ENCODE results near the gene YJU2.
A peak's percentile ranks its signal among the peaks of the same experiment; 100 is the strongest.

Gene YJU2

DNA sequence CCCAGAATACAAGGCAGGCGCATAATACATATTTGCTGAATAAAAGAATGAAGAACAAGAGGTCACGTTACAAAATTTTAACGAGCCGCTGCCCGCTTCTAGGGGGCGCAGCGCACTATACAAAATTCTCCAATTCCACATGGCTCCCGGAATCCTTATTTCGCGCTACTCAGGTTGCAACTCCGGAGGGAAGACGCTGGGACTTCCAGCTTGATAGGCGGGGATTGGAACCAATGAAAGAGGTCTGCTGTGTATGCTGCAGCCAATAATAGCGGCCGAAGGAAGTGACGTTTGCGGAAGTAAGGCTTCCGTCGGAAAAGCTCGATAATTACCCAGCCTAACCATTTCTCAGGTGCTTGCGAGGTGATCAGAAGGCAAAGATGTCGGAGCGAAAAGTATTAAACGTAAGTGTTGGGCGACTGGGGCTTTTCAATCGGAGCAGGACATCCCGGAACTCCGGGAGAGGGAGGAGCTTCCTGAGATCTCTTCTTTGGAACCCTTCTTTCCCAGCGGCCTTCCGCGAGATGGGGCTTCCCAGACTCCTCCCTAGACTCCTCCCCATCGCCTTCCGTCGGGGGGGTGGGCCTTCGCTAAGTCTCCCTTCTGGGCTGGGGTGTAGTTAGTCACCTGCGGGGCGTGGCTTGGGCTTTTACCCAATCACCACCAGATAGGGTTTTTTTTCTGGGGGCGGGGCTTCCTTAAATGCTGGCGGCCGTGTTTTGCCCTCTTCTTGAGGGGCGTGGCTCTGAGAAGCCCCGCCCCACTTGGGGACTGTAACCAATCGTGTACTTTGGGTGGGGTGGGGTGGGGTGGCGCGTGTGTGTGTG is at the start of gene YJU2:
YJU2 (plus strand) TSS at position 314 of the 827 bp plus-strand sequence; CDS start at position 381, 67 bp downstream.
- Mint-ChIP-seq H3K27me3 (no peaks in the 10 kb centered on the region), H3K9me3 (no peaks in the 10 kb centered on the region), H3K27ac (peak within 1 kb of the TSS; percentile 99), H3K4me3 (peak within 1 kb of the TSS; percentile 92), H3K36me3 (ENCODE audit: low read depth) (peaks cover 49% of the 10 kb centered on the region), H3K4me1 (ENCODE audit: low read depth) (peaks cover 23% of the 10 kb centered on the region)
- intact Hi-C loops (cut with micrococcal nuclease) = loop anchor here (5.0 kb wide), 2 partner anchors 95 to 225 kb away; partner anchors contain the start of genes HDGFL2 and MPND

DNA sequence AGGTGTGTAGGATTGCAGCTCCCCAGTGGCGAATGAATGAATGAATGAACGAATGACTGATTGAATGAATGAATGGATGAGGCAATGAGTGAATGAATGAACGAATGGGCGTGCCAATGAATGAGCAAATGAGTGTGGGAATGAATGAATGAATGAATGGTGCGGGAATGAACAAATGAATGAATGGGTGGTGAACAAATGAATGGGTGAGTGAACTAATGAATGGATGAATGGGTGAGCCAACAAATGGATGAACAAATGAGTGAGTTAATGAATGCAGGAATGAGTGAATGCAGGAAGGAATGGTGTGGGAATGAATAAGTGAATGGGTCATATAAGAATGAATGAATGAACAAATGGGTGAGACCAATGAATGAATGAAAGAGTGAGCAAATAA is 49.7 kb upstream of the YJU2 start:
- Mint-ChIP-seq H3K27me3 (peaks cover 61% of the 10 kb centered on the region), H3K4me3 (no peak overlapping the region)

GRCh38 chr19:4197625-4198466 is 49.0 kb upstream of the YJU2 start:
- Mint-ChIP-seq H3K4me3 (no peak overlapping the region), H3K27ac (no peak overlapping the region), H3K4me1 (ENCODE audit: low read depth) (peaks cover 5% of the 10 kb centered on the region), H3K36me3 (ENCODE audit: low read depth) (no peaks in the 10 kb centered on the region), H3K9me3 (peaks cover 11% of the 10 kb centered on the region), H3K27me3 (peaks cover 61% of the 10 kb centered on the region)
- intact Hi-C loops (cut with micrococcal nuclease) = no loop called here

More for the DNA sequence above, 49.7 kb upstream of the YJU2 start:
- intact Hi-C loops (cut with micrococcal nuclease) = no loop called here
- Mint-ChIP-seq H3K9me3 (peaks cover 11% of the 10 kb centered on the region), H3K4me1 (ENCODE audit: low read depth) (peaks cover 5% of the 10 kb centered on the region), H3K36me3 (ENCODE audit: low read depth) (no peaks in the 10 kb centered on the region), H3K27ac (no peak overlapping the region)

DNA sequence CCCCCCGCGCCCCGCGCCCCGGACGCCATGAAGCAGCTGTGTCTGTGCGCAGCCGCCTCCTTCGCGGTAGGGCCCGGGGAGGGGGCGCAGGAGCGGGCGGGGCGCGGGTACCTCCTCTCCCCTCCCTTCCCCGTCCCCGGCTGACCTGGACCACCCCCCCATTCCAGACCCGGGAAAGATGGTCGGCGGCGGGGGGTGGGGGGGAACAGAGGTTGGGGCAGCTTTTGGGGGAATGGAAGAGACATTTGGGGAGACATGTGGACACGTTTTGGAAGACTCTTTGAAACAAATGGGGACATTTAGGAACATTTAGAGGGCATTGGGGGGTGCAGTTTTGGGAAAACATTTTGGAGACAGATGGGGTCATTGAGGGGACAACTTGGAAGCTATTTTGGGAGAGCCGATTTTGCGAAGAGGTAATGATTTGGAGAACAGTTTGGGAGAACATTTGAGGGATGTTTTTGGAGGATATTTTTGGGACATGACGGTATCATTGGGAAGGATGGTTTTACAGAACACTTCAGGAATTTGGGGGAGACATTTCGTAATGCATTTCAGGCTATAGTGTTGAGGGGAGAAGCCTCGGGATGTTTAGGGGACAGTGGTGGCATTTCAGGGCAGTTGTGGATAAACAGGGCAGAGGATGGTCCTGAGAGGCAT is 48.3 kb upstream of the YJU2 start:
- Mint-ChIP-seq H3K27me3 (peaks cover 60% of the 10 kb centered on the region), H3K27ac (no peak overlapping the region), H3K36me3 (ENCODE audit: low read depth) (no peaks in the 10 kb centered on the region), H3K9me3 (peaks cover 11% of the 10 kb centered on the region), H3K4me3 (no peak overlapping the region), H3K4me1 (ENCODE audit: low read depth) (peaks cover 5% of the 10 kb centered on the region)
- intact Hi-C loops (cut with micrococcal nuclease) = no loop called here

- intact Hi-C loops (cut with micrococcal nuclease) = loop anchor here (10.0 kb wide), 2 partner anchors 215 to 345 kb away; partner anchors contain the start of gene EEF2
- Mint-ChIP-seq H3K27ac (no peak overlapping the region), H3K27me3 (peaks cover 55% of the 10 kb centered on the region), H3K36me3 (ENCODE audit: low read depth) (no peaks in the 10 kb centered on the region), H3K9me3 (peaks cover 11% of the 10 kb centered on the region), H3K4me3 (no peak overlapping the region), H3K4me1 (ENCODE audit: low read depth) (peaks cover 5% of the 10 kb centered on the region)
These were observed 47.1 kb upstream of the YJU2 start for GRCh38 chr19:4199699-4200293.

DNA sequence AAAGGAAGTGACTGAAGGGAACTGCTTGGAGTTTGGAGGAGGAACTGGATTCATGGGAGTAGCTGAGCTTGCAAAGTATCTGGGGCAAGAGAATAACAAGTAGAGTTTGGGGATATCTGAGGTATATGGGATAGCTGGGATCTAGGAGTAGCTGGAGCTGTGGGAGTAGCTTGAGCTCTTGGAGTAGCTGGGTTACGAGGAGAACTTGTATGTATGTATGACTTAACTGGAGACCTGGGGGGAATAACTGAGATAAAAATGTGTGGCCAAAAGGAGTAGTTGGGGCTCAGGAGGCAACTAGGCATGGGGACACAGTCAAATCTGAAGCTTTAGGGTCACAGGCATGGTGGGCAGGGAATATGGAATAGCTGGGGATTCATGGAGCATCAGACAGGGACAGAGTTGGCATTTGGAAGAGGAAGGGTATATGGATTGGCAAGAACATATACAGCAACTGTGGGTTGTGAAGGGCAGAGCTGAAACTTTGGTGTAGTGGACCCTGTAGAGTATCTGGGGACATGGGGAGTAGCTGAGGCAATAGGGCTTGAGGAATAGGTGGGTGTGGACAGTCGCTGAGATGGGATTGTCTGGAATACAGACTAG is 45.8 kb upstream of the YJU2 start:
- no peaks in the 10 kb centered on the region for H3K36me3 Mint-ChIP-seq (ENCODE audit: low read depth)
- H3K27ac Mint-ChIP-seq = no peak overlapping the region
- intact Hi-C loops (cut with micrococcal nuclease) = loop anchor here (10.0 kb wide), 2 partner anchors 216 to 346 kb away; partner anchors contain the start of gene EEF2
- peaks cover 5% of the 10 kb centered on the region for H3K4me1 Mint-ChIP-seq (ENCODE audit: low read depth)
- peaks cover 49% of the 10 kb centered on the region for H3K27me3 Mint-ChIP-seq
- no peak overlapping the region for H3K4me3 Mint-ChIP-seq
- H3K9me3 Mint-ChIP-seq = peaks cover 11% of the 10 kb centered on the region

DNA sequence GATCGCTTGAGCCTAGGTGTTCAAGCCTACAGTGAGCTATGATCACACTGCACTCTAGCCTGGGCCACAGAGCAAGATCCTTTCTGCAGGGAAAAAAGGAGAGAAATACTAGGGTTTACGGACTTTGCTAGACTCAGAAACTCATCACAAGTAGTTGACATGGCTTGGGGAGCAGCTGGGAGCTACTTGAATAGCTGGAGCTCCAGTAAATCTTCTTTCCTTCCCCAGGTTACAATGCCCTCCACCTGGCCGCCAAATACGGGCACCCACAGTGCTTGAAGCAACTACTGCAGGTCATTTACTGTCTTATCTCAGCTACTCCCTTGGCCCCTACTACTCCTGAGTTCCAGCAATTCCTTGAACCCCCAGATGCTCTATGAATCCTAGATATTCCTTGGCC is 45.1 kb upstream of the YJU2 start:
- intact Hi-C loops (cut with micrococcal nuclease) = loop anchor here (10.0 kb wide), 2 partner anchors 217 to 347 kb away; partner anchors contain the start of gene EEF2

GRCh38 chr19:4206818-4207484 is 39.9 kb upstream of the YJU2 start:
- no peaks in the 10 kb centered on the region for H3K9me3 Mint-ChIP-seq
- no peak overlapping the region for H3K27ac Mint-ChIP-seq
- no peaks in the 10 kb centered on the region for H3K4me1 Mint-ChIP-seq (ENCODE audit: low read depth)
- intact Hi-C loops (cut with micrococcal nuclease) = loop anchor here (10.0 kb wide), 2 partner anchors 222 to 352 kb away; partner anchors contain the start of gene EEF2
- H3K36me3 Mint-ChIP-seq (ENCODE audit: low read depth) = no peaks in the 10 kb centered on the region
- no peak overlapping the region for H3K4me3 Mint-ChIP-seq
- peaks cover 15% of the 10 kb centered on the region for H3K27me3 Mint-ChIP-seq

More for the DNA sequence above, 45.1 kb upstream of the YJU2 start:
- Mint-ChIP-seq H3K4me1 (ENCODE audit: low read depth) (peaks cover 5% of the 10 kb centered on the region), H3K27me3 (peaks cover 44% of the 10 kb centered on the region), H3K4me3 (no peak overlapping the region), H3K9me3 (peaks cover 11% of the 10 kb centered on the region), H3K27ac (no peak overlapping the region), H3K36me3 (ENCODE audit: low read depth) (no peaks in the 10 kb centered on the region)

DNA sequence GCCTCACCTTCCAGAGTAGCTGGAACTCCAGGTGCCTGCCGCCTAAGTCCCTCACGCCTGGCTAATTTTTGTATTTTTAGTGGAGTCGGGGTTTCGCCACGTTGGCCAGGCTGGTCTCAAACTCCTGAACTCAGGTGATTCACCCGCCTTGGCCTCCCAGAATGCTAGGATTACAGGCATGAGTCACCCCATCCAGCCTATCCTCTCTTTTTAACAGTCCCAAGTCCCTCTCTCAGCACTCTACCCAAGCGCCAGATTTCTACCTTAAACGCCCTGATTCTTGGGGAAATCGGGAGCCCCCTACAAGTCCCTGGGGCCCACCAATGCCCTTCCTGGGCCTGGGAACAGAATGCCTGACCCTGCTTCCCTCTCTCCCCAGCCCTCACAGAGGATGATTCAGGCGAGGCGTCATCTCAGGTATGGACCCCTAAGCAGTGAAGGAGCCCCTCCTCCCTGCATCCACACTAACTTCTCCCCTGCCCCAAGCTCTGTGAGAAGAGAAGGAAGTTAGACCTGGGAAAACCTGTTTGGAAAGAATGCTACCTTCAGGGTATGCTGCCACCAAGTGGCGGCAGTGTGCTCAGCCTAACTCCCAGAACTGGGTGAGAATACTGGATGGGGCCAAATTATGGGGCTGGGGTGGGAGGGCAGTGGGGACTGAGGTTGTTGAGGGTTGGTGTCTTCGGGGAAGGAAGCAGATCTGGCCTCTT is 38.3 kb upstream of the YJU2 start:
- intact Hi-C loops (cut with micrococcal nuclease) = loop anchor here (10.0 kb wide), 2 partner anchors 224 to 354 kb away; partner anchors contain the start of gene EEF2
- no peaks in the 10 kb centered on the region for H3K9me3 Mint-ChIP-seq
- no peaks in the 10 kb centered on the region for H3K4me1 Mint-ChIP-seq (ENCODE audit: low read depth)
- no peaks in the 10 kb centered on the region for H3K36me3 Mint-ChIP-seq (ENCODE audit: low read depth)
- no peak overlapping the region for H3K27ac Mint-ChIP-seq
- H3K4me3 Mint-ChIP-seq = no peak overlapping the region
- peaks cover 15% of the 10 kb centered on the region for H3K27me3 Mint-ChIP-seq

DNA sequence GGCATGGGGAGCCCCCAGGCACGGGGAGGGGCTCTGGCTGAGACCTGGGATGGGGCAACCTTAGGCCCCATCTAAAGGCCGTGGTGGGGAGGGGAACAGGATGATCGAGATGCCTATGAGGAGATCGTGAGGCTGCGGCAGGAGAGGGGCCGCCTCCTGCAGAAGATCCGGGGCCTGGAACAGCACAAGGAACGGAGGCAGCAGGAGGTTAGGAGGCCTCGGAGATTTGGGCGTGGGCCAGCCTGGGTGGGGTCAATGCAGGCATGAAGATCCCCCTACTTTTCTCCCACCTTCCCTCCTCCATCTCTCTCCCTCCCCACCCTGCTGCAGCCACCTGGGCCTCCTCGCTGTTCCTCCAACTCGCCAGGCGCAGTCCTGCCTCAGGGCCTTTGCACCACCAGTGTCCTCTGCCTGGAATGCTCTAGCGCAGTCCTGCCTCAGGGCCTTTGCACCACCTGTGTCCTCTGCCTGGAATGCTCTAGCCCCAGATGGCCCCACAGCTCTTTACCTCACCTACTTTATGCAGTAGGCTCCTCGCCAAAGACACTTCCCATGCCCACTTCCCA is 36.6 kb upstream of the YJU2 start:
- Mint-ChIP-seq H3K27me3 (peaks cover 15% of the 10 kb centered on the region), H3K4me1 (ENCODE audit: low read depth) (no peaks in the 10 kb centered on the region), H3K4me3 (no peak overlapping the region), H3K27ac (no peak overlapping the region), H3K36me3 (ENCODE audit: low read depth) (no peaks in the 10 kb centered on the region), H3K9me3 (no peaks in the 10 kb centered on the region)
- intact Hi-C loops (cut with micrococcal nuclease) = no loop called here

DNA sequence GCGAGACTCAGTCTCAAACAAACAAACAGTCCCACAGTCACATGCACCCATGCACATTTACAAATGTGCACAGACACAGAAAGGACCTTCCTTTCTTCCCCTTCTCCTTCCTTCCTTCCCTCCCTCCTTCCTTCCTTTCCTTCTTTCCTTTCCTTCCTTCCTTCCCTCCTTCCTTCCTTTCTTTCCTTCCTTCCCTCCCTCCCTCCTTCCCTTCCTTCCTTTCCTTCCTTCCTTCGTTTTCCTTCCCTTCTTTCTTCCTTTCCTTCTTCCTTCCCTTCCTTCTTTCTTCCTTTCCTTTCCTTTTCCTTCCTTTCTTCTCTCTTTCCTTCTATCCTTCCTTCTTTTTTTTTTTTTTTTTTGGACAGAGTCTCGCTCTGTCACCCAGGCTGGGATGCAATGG is 33.8 kb upstream of the YJU2 start:
- Mint-ChIP-seq H3K9me3 (peaks cover 10% of the 10 kb centered on the region), H3K36me3 (ENCODE audit: low read depth) (no peaks in the 10 kb centered on the region), H3K4me1 (ENCODE audit: low read depth) (no peaks in the 10 kb centered on the region), H3K27ac (no peak overlapping the region), H3K4me3 (no peak overlapping the region), H3K27me3 (peaks cover 10% of the 10 kb centered on the region)
- intact Hi-C loops (cut with micrococcal nuclease) = no loop called here

DNA sequence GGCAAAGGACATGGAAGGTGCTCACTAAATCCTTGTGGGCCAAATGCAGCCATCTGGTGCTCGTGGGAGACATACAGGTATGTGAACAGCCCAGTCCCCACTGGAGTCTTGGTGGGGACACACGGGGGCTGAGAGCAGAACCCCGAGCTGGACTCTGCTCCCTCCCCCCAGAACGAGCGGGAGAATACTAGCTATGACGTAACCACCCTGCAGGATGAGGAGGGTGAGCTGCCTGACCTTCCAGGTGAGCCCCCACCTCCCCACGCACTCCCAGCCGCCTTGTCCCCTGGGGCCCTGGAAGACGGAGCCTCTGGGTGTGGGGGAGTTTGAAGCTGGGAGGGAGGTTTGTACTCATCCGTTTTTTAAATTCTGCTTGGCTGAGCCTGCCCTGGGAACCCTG is 31.1 kb upstream of the YJU2 start:
- H3K36me3 Mint-ChIP-seq (ENCODE audit: low read depth) = no peaks in the 10 kb centered on the region
- H3K27me3 Mint-ChIP-seq = peaks cover 8% of the 10 kb centered on the region
- no peak overlapping the region for H3K4me3 Mint-ChIP-seq
- H3K4me1 Mint-ChIP-seq (ENCODE audit: low read depth) = peaks cover 4% of the 10 kb centered on the region
- intact Hi-C loops (cut with micrococcal nuclease) = no loop called here
- H3K27ac Mint-ChIP-seq = no peak overlapping the region
- H3K9me3 Mint-ChIP-seq = peaks cover 10% of the 10 kb centered on the region

Data from dendritic cell treated with granulocyte-macrophage colony-stimulating factor and Interleukin-4, amounts not matched to agents 40 ng/mL and 50 ng/mL, for 4 days (primary cell).